ENCODE data around the gene SLC28A1. TPM values are rescaled to one million over a fixed set of nuclear protein-coding genes. Genes with fewer than 3 reads are reported as not detected.

The SLC28A1 gene
- total RNA-seq, 1 experiment from 2014 or later = not detected

DNA sequence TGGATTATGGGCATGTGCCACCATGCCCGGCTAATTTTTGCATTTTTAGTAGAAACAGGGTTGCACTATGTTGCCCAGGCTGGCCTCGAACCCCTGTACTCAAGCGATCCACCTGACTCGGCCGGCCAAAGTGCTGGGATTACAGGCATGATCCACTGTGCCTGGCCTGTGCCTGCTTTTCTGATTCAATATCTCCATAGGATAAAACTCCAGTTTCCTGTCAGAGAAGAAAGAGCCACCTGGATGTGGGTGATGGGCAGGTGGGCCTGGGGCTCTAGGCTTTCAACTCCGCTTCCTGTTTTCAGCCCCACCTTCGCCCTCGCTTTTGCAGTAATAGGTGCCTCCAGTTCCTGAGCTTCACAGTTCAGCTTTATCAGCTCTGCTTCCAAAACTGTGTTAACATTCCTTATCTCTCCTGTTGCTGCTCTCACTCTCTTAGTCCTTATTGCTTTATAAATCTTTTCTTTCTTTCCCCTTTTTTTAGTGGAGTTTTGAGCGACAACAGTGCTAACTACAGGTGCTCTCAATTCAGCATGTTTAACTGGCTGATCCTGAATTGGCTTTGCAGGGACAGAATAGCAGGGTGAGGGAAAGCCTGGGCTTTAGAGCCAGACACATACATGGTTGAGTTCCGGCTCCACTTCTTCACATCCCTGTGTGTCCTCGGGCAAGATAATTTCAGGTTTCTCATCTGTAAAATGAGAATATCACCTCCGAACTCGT is 76.1 kb downstream of the SLC28A1 start:
- CTCF ChIA-PET = no interaction called here
- RAD21 ChIA-PET (ENCODE audit: low non-redundant PET in 1 of 2, low total read pairs in 2 of 2, uncharacterized antibody in 2 of 2, unreplicated experiment in 2 of 2) = no interaction called here
- POLR2A ChIA-PET = no interaction called here
- Histone ChIP-seq H3K79me2 (ENCODE audit: insufficient read depth, low read length) (no peaks in the 10 kb centered on the region), H3K4me1 (ENCODE audit: control insufficient read depth in 1 of 2, insufficient read depth in 2 of 2, low read length in 2 of 2) (peaks cover 5% of the 10 kb centered on the region in 2 experiments; a peak in 3 of 4 replicates), H3K9me3 (ENCODE audit: control insufficient read depth in 1 of 2, insufficient read depth in 1 of 2, low read depth in 1 of 2, low read length in 2 of 2) (no peaks in the 10 kb centered on the region), H2AFZ (ENCODE audit: low read depth, low read length, poor library complexity, severe bottlenecking) (no peak overlapping the region), H3K4me3 (replicated peaks in 1 of 2; ENCODE audit: low read depth in 1 of 2, low read length in 2 of 2) (no peak overlapping the region), H3K9ac (ENCODE audit: low read length) (no peak overlapping the region), H3K27ac (ENCODE audit: low read depth, low read length) (no peak overlapping the region), H3K27me3 (ENCODE audit: insufficient read depth, low read length) (no peaks in the 10 kb centered on the region), H3K9me2 (ENCODE audit: insufficient read depth) (no peaks in the 10 kb centered on the region), H3K36me3 (ENCODE audit: control insufficient read depth in 1 of 2, insufficient read depth in 2 of 2, low read length in 2 of 2) (no peaks in the 10 kb centered on the region), H3K4me2 (ENCODE audit: low read length) (no peak overlapping the region), H4K20me1 (ENCODE audit: insufficient read depth) (no peaks in the 10 kb centered on the region)
- TF ChIP-seq TCF7L2 (IDR thresholded peaks at IDR 0.05; ENCODE audit: borderline replicate concordance, extremely low read depth, insufficient read depth, insufficient read length) = no peak
- no peak for TF ChIP-seq YY1 (IDR thresholded peaks at IDR 0.05; ENCODE audit: extremely low read depth, insufficient replicate concordance, low read depth, low read length)
- no peak for TF ChIP-seq FOSL1 (IDR thresholded peaks at IDR 0.05; ENCODE audit: low read depth)
- no peak for TF ChIP-seq SRF (IDR thresholded peaks at IDR 0.05; ENCODE audit: low read depth)
- TF ChIP-seq JUND (IDR thresholded peaks at IDR 0.05) = no peak
- TF ChIP-seq ZNF274 (IDR thresholded peaks at IDR 0.05; ENCODE audit: low read depth, low read length) = no peak
- no peak for TF ChIP-seq EGR1 (IDR thresholded peaks at IDR 0.05; ENCODE audit: low read depth)
- TF ChIP-seq REST (IDR thresholded peaks at IDR 0.05; ENCODE audit: low read depth) = no peak
- TF ChIP-seq SIN3A (IDR thresholded peaks at IDR 0.05; ENCODE audit: low read depth) = no peak
- TF ChIP-seq, protein P1, sequence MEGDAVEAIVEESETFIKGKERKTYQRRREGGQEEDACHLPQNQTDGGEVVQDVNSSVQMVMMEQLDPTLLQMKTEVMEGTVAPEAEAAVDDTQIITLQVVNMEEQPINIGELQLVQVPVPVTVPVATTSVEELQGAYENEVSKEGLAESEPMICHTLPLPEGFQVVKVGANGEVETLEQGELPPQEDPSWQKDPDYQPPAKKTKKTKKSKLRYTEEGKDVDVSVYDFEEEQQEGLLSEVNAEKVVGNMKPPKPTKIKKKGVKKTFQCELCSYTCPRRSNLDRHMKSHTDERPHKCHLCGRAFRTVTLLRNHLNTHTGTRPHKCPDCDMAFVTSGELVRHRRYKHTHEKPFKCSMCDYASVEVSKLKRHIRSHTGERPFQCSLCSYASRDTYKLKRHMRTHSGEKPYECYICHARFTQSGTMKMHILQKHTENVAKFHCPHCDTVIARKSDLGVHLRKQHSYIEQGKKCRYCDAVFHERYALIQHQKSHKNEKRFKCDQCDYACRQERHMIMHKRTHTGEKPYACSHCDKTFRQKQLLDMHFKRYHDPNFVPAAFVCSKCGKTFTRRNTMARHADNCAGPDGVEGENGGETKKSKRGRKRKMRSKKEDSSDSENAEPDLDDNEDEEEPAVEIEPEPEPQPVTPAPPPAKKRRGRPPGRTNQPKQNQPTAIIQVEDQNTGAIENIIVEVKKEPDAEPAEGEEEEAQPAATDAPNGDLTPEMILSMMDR (IDR thresholded peaks at IDR 0.05 in 2 of 3, conservative IDR thresholded peaks at IDR 0.05 in 1 of 3; ENCODE audit: borderline replicate concordance in 1 of 3, insufficient read depth in 1 of 3, low read depth in 2 of 3, low read length in 2 of 3) = no peak
- no peak for TF ChIP-seq POLR2AphosphoS5 (IDR thresholded peaks at IDR 0.05; ENCODE audit: low read depth, low read length)
- TF ChIP-seq ZFX (IDR thresholded peaks at IDR 0.05) = no peak
- TF ChIP-seq, protein P2, sequence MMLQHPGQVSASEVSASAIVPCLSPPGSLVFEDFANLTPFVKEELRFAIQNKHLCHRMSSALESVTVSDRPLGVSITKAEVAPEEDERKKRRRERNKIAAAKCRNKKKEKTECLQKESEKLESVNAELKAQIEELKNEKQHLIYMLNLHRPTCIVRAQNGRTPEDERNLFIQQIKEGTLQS (IDR thresholded peaks at IDR 0.05) = no peak
- TF ChIP-seq EZH2phosphoT487 (IDR thresholded peaks at IDR 0.05; ENCODE audit: borderline replicate concordance) = no peak
- ATAC-seq (no peak), DNase-seq (ENCODE audit: low read depth, low spot score) (no peak)
- intact Hi-C loops (cut with micrococcal nuclease) = no loop called here
- BruUV-seq (replicated peaks) = no TSS peak
